ENCODE data around the gene PTAFR.

PTAFR gene

DNA sequence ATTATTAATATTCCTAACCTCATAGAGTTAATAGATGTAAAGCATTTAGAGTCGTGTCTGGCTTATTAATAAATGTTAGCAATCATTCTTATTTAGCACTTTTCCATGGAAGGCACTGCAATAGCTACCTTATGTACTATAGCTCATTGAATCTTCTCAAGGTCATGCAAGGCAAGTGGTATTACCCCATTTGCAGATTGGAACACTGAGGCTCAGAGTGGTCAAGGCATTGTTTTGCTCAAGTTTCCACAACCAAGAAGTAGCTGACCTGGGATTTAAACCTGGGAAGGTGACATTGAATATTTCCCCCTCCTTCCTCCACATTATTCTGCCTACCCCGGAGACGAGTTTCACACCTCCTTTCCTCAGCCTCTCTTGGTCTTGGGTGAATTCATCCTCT lies 50.3 kb downstream of the PTAFR start:
- no peak overlapping the region for H3K27ac ChIP-seq

DNA sequence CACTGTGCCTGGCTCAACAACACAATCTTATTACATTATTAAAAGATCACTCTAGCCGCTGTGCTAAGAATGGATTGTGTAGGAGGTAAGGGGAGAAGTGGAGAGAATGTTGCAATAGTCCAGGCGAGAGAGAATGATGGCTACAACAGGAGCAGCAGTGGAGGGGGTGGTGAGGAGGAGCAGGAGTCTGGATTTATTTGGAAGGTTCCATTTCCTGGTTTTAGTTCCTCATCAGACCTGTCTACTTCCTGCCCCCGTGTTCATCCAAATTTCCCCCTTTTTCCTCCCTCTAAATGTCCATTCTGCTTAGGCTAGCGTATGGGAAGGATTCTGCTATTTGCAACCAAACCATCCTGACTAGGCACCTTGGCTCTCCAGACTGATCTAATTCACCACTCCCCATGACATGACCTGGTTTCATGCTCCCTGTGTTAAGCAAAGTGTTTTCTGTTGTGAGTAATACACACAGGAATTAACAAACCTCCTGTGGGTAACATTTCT lies 53.0 kb downstream of the PTAFR start:
- no peak overlapping the region for H3K27ac ChIP-seq

More for the DNA sequence above, 50.3 kb downstream of the PTAFR start:
- TF ChIP-seq, protein P1, sequence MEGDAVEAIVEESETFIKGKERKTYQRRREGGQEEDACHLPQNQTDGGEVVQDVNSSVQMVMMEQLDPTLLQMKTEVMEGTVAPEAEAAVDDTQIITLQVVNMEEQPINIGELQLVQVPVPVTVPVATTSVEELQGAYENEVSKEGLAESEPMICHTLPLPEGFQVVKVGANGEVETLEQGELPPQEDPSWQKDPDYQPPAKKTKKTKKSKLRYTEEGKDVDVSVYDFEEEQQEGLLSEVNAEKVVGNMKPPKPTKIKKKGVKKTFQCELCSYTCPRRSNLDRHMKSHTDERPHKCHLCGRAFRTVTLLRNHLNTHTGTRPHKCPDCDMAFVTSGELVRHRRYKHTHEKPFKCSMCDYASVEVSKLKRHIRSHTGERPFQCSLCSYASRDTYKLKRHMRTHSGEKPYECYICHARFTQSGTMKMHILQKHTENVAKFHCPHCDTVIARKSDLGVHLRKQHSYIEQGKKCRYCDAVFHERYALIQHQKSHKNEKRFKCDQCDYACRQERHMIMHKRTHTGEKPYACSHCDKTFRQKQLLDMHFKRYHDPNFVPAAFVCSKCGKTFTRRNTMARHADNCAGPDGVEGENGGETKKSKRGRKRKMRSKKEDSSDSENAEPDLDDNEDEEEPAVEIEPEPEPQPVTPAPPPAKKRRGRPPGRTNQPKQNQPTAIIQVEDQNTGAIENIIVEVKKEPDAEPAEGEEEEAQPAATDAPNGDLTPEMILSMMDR (conservative IDR thresholded peaks at IDR 0.05), result no peak

DNA sequence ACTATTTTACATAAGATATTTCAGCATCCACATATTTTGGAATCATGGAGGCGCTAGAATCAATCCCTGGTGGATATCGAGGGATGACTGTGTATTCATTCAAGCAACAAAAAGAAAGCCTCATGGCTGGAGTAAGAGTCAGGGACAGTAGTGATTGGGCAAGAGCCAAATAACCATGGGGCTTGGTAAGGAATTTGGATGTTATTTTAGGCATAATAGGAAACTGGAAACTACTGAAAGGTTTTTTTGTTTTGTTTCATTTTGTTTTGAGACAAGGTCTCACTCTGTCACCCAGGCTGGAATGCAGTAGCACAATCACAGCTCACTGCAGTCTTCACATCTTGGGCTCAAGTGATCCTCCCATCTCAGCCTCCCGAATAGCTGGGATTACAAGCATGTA lies 54.3 kb downstream of the PTAFR start:
- H3K27ac ChIP-seq, result no peak overlapping the region
- TF ChIP-seq, protein P1 (conservative IDR thresholded peaks at IDR 0.05), result no peak

More for the DNA sequence above, 53.0 kb downstream of the PTAFR start:
- TF ChIP-seq, protein P1 (conservative IDR thresholded peaks at IDR 0.05), result no peak

DNA sequence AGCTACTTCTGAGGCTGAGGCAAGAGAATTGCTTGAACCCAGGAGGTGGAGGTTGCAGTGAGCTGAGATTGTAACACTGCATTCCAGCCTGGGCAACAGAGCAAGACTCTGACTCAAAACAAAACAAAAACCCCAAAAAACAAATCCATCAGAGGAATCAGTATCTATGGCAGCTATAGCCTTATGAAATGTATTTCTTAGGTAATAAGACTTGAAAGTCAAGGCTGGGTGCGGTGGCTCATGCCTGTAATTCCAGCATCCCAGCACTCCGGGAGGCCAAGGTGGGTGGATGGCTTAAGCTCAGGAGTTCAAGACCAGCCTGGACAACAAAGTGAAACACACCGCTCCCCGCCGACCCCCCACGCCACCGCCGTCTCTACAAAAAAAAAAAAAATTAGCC lies 56.9 kb downstream of the PTAFR start:
- no peak overlapping the region for H3K27ac ChIP-seq
- TF ChIP-seq, protein P1 (conservative IDR thresholded peaks at IDR 0.05), result no peak

DNA sequence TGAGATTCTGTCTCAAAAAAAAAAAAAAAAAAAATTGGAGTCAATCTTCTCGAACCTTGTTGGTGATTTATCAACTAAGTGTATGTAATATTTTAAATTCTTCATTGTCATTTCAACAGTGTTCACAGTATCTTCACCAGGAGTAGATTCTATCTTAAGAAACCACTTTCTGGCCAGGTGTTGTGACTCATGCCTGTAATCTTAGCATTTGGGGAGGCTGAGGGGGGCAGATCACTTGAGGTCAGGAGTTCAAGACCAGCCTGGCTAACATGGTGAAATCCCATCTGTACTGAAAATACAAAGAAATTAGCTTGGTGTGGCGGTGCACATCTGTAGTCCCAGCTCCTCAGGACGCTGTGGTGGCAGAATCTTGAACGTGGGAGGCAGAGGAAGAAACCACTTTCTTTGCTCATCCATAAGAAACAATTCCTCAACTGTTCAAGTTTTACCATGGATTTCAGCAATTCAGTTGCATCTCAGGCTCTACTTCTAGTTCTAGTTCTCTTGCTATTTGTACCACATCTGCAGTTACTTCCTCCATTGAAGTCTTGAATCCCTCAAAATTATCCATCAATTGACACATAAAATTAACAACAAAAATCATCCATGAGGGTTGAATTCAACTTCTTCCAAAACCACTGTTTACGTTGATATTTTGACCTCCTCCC lies 57.7 kb downstream of the PTAFR start:
- no peak overlapping the region for H3K27ac ChIP-seq
- TF ChIP-seq, protein P1 (conservative IDR thresholded peaks at IDR 0.05), result no peak

DNA sequence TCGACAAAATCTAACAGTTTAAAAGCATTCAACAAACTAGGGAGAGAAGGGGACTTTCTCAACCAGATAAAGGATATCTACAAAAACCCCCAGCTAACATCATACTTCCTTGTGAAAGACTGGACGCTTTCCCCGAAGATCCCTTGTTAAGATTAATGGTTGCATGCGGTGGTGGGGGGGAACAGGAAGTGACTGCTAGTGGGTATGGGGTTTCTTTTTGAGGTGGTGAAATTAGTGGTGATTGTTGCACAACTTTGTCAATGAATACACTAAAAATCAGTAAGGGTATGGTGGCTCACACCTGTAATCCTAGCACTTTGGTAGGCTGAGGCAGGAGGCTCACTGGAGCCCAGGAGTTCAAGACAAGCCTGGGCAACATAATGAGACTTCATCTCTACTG lies 61.2 kb downstream of the PTAFR start:
- TF ChIP-seq, protein P1 (conservative IDR thresholded peaks at IDR 0.05), result no peak
- H3K27ac ChIP-seq, result no peak overlapping the region

DNA sequence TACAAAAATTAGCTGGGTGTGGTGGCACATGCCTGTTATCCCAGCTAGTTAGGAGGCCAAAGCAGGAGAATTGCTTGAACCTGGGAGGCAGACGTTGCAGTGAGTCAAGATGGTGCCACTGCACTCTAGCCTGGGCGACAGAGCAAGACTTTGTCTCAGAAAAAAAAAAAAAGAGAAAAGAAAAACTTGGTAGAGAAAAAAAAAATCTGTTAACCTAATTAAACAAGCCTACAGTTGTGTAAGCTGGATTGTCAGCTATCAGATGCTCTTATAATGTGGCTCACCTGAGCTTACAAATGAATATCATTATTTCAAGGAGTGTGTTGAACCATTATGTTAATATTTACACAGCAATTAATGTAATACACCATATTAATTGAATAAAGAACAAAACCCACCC lies 61.6 kb downstream of the PTAFR start:
- no peak overlapping the region for H3K27ac ChIP-seq
- TF ChIP-seq, protein P1 (conservative IDR thresholded peaks at IDR 0.05), result no peak
